GM23338 (cell line): ENCODE measurements around the gene TMEM187.

Experiments used
- EZH2 ChIP-seq: fragments of 200-600 bp; sonication (generic); IDR thresholded peaks from one replicate; pipeline ENCODE4 v1.8.0; 2017; ENCODE audit warnings: antibody characterized with exemption, mild to moderate bottlenecking, low read depth; ENCODE audit not compliant: unreplicated experiment
- EZH2phosphoT487 ChIP-seq: fragments of 200-600 bp; sonication (generic); IDR thresholded peaks from one replicate; pipeline ENCODE4 v1.8.1; 2018; ENCODE audit warnings: antibody characterized with exemption; ENCODE audit not compliant: unreplicated experiment
- JUNB ChIP-seq: IDR thresholded peaks from one replicate; pipeline ENCODE4 v1.6.1; 2016; ENCODE audit warnings: antibody characterized with exemption; ENCODE audit not compliant: unreplicated experiment
- POLR2AphosphoS5 ChIP-seq: IDR thresholded peaks from 2 replicates; pipeline ENCODE4 v1.6.1; 2016; ENCODE audit warnings: antibody characterized with exemption, low read depth
- TF ChIP-seq, protein P1 (sequence below), 2 experiments: fragments of 200-600 bp in 1 of 2; sonication (generic) in 1 of 2; conservative IDR thresholded peaks; 2 replicates each; pipeline versions ENCODE4 v1.5.1 to v1.6.1; 2016 to 2017; ENCODE audit warnings: antibody characterized with exemption in 2 of 2, low read depth in 2 of 2, mild to moderate bottlenecking in 2 of 2, moderate library complexity in 1 of 2
- TF ChIP-seq, protein P2 (sequence below): IDR thresholded peaks from one replicate; pipeline ENCODE4 v1.6.1; 2018; ENCODE audit warnings: antibody characterized with exemption; ENCODE audit not compliant: unreplicated experiment

DNA sequence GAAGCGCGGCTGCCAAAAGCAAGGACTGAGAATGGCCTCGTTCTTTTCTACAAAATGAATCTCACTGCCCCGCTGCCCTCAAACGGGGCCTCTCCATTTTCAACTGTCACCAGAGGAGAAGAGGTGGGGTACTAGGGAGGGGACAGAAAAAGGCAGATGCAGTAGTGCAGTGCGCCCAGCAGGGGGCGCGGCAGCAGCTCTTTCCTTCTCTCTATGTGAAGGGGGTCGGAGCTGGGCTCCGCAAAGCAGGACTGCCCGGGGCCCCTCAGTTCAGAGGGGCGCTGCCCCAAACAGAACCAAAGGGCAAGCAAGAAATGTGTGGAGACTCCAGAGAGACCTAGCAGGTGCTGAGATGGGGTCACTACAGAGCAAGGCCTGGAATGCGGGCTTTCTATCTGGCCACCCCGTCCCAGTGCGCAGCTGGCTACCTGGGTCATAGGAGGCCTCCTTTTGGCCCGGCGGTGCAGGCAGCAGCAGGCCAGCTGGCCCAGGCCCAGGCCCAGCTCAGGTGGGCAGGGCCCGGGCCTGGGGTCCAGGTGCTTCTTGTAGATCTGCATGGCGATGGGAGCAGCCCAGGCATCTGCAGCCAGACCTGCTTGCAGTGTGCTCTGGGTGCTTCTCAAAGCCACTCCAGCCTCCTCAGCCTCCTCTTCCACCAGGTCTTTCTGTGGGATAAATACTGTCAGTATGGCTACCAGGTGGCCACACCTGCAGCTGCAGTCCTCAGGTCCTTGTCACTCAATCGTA lies 41.2 kb downstream of the TMEM187 start:
- TF ChIP-seq, protein P1, sequence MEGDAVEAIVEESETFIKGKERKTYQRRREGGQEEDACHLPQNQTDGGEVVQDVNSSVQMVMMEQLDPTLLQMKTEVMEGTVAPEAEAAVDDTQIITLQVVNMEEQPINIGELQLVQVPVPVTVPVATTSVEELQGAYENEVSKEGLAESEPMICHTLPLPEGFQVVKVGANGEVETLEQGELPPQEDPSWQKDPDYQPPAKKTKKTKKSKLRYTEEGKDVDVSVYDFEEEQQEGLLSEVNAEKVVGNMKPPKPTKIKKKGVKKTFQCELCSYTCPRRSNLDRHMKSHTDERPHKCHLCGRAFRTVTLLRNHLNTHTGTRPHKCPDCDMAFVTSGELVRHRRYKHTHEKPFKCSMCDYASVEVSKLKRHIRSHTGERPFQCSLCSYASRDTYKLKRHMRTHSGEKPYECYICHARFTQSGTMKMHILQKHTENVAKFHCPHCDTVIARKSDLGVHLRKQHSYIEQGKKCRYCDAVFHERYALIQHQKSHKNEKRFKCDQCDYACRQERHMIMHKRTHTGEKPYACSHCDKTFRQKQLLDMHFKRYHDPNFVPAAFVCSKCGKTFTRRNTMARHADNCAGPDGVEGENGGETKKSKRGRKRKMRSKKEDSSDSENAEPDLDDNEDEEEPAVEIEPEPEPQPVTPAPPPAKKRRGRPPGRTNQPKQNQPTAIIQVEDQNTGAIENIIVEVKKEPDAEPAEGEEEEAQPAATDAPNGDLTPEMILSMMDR (conservative IDR thresholded peaks at IDR 0.05; ENCODE audit: low read depth in 2 of 2), result peak; percentile 68 to 70
- no peak for TF ChIP-seq EZH2phosphoT487
- no peak for TF ChIP-seq JUNB
- TF ChIP-seq EZH2, result no peak
- TF ChIP-seq POLR2AphosphoS5, result no peak
- TF ChIP-seq, protein P2, sequence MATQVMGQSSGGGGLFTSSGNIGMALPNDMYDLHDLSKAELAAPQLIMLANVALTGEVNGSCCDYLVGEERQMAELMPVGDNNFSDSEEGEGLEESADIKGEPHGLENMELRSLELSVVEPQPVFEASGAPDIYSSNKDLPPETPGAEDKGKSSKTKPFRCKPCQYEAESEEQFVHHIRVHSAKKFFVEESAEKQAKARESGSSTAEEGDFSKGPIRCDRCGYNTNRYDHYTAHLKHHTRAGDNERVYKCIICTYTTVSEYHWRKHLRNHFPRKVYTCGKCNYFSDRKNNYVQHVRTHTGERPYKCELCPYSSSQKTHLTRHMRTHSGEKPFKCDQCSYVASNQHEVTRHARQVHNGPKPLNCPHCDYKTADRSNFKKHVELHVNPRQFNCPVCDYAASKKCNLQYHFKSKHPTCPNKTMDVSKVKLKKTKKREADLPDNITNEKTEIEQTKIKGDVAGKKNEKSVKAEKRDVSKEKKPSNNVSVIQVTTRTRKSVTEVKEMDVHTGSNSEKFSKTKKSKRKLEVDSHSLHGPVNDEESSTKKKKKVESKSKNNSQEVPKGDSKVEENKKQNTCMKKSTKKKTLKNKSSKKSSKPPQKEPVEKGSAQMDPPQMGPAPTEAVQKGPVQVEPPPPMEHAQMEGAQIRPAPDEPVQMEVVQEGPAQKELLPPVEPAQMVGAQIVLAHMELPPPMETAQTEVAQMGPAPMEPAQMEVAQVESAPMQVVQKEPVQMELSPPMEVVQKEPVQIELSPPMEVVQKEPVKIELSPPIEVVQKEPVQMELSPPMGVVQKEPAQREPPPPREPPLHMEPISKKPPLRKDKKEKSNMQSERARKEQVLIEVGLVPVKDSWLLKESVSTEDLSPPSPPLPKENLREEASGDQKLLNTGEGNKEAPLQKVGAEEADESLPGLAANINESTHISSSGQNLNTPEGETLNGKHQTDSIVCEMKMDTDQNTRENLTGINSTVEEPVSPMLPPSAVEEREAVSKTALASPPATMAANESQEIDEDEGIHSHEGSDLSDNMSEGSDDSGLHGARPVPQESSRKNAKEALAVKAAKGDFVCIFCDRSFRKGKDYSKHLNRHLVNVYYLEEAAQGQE, result no peak
